T-helper 1 cell (primary cell): ENCODE data around the gene PLEKHH1.
"Not testable (repeated sequence)": the region's sequence is repeated elsewhere in the genome, so short reads cannot be mapped to it uniquely, and the experiment has no call there.

Experiments used
- DNase-seq, 5 donors: peaks; one replicate each; pipeline ENCODE4 v3.0.0-alpha.2; 2012 to 2020

Gene PLEKHH1

GRCh38 chr14:67536087-67536486 is 3.0 kb downstream of the PLEKHH1 start:
- no peak for DNase-seq

GRCh38 chr14:67537736-67538135 is 4.6 kb downstream of the PLEKHH1 start:
- no peak for DNase-seq

DNA sequence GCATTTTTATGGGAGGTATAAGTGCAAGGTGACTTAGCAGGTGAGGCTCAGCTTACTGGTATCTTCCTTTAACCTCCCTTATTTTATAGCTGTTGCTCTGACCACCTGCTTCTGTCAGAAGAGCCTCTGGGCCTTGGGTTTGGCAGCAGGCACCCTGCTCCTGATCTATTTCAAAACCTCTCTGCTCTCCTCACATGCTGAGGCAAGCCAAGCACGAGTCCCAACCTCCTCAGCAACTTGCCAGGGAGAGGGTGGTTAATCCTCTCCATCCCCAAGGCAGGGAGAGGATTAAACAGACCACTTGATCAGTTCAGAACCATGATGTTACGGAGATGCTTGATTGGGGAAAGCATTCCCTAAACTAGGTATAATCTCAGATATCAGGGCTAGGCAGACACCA is 5.4 kb downstream of the PLEKHH1 start:
- DNase-seq, result no peak

DNA sequence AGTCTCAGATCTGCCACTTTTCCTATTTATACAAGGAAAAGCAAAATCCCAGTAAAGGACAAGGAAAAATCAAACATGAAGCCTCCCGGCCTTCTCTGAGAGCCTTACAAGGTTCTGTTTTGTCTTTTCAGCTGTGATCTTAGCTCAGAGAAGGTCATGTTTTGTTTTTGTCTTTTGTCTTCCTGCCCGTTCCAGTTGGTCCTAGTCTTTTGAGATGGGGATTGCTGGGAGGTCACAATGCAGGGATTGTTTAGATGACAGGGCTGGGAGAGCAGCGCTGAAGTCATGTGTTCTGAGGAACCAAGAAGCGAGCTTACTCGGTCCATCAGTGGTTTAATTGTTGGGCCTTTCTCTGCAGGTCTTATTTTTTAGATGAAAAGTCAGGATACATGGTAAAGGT is 6.0 kb downstream of the PLEKHH1 start:
- no peak for DNase-seq

DNA sequence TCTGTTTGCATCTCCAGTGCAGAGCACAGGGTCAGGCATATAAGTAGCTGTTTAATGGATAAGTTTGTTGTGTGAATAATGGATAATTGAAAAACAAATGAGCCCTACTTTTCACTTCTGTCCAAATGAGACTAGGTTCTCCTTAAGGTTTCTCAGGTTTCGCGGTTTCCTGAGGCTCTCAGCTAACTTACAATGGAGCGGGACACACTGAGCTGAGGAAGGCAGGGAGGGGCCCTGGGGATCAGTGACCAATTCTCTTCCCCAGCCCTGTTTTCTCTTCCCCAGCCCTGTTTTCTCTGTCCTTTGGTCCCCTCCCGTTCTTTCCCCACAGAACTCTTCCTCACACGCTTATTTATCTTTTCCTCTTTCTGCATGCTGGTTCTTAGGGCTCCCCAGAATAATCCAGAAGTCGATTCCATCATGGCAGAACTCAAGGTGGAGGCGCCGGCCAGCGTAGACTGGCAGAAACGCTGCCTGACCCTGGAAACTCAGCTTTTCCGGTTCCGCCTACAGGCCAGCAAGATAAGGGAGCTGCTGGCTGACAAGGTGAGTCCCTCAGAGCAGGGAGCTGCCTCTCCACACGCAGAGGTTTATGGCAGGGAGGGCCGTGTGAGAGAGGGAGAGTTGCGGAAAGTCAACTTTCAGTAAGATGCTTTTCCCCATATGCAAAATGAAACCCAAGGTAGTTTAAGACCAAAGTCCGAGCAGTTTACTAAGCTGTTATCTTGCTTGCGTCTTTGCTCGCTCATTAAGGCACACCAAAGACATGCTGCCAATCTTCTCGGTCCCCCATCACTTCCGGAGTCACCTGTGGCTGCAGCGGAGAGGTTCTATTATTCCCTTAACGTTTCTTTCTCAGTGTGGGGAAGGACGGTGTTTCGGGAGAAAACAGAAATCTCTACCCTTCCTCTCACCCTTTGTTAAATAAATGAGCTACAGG is 8.6 kb downstream of the PLEKHH1 start:
- DNase-seq, result no peak

DNA sequence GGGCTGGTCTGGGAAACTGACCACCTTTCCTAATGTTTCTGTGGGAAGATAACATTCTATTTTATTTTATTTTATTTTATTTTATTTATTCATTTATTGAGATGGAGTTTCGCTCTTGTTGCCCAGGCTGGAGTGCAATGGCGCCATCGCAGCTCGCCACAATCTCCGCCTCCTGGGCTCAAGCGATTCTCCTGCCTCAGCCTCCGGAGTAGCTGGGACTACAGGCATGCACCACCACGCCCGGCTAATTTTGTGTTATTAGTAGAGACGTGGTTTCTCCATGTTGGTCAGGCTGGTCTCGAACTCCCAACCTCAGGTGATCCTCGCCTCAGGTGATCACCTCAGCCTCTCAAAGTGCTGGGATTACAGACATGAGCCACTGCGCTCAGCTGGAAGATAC is 9.5 kb downstream of the PLEKHH1 start:
- not testable (repeated sequence) for DNase-seq

DNA sequence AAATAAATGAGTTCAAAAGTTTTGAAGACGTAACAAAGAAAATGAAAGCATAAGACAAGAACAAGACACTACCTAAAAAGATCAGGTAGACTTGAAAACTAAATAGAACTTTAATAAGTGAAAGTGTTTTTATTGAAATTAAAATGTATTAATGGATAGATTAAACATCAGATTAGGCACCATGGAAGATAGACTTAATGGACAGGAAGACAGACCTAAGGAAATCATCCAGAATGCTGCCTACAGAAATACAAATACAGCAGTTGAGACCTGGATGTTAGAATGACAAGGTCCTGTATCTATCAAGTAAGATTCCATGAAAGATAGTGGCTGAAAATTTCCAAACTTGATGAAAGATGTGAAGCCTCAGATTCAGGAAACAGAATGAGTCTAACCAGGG is 11.5 kb downstream of the PLEKHH1 start:
- no peak for DNase-seq

DNA sequence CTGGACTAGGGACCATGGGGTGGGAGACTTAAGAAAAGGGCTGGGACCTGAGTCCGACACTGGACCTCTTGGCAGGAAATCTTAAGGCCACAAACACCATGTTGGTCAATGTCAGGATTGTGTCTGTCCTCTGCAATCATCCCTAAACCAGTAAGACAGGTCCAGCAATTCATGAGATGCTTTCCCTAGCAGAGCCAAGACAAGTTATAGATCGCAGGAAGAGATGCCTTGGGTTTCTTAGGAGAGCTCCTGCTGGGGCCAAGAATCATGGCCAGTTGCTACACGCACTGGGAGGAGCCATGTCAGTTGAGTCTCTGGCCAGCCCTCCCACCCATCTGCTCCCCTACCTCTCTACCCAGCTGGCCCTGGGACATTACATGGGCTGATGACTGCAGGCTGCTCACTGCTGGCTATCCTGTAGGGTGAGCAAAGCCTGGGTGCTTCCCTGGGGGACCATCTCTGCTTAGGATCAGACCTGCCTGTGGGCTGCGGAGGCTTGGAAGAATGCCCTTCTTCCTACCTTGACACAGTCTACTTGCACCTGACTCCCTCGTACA is 14.2 kb downstream of the PLEKHH1 start:
- no peak for DNase-seq

- DNase-seq, result no peak
Observed at GRCh38 chr14:67549734-67550133, 16.6 kb downstream of the PLEKHH1 start.

GRCh38 chr14:67551123-67551522 is 18.0 kb downstream of the PLEKHH1 start:
- DNase-seq, result no peak

- no peak for DNase-seq
Observed at GRCh38 chr14:67551940-67552339, 18.9 kb downstream of the PLEKHH1 start.

- no peak for DNase-seq
Observed at GRCh38 chr14:67553547-67553946, 20.5 kb downstream of the PLEKHH1 start.

DNA sequence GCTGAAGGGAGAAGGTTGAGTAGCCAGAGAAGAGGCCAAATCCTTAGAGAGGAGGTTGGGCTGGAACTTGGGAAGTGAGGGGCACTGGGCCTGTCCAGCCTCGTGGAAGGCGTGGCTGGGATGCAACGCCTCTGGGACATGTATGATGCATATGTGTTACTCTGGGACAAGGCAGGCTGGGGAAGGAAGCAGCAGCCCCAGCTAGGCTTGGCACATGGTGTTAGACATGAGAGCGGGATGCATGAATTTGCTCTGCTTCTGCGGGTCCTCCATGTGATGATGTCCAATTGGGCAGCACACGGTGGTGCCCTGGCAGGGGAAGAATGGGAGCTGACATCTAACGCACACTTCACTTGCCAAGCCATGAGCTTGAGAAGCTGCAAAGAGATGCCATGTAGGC is 21.3 kb downstream of the PLEKHH1 start:
- no peak for DNase-seq

DNA sequence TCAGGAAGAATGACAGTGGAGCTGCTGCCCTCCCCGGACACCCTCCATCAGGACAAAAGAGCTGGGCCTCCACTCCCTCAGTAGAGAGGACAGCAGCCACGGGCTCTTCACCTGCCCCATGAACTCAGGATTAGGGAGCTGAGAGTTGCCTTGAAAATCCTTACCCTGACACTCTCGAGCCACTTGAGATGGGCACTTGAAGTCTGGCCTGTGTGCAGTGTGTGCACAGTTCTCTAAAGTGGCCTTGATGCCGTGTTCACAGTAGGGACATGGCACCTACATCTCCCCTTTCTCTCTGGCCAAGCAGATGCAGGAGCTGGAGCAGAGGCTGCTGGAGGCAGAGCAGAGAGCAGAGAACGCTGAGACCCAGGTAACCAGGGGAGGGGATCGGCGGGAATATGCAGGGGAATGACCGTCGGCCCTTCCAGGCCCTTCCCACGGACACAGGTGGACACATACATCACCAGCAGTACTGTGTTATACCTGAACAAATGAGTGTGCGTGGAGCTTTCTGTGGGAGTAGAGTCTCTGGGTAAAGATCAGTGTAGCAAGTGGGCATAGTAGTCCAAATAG is 22.5 kb downstream of the PLEKHH1 start:
- no peak for DNase-seq

DNA sequence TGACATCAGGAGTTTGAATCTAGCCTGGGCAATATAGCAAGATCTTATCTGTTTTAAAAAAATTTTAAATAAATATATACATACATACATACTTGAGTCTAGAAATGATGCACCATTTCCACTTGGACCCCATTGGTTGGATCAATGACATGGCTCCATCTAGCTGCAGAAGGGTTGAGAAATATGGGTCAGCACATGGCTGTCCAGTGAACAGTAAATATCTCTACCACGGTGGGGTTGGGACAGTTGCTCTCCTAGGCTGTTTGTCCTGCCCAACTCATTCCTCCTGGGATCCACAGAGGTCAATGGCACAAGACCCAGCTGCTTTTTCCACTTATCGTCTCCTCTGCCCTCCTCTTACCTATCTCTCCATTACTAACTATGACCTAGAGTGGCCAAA is 23.6 kb downstream of the PLEKHH1 start:
- no peak for DNase-seq

GRCh38 chr14:67557118-67557517 is 24.0 kb downstream of the PLEKHH1 start:
- DNase-seq, result no peak

DNA sequence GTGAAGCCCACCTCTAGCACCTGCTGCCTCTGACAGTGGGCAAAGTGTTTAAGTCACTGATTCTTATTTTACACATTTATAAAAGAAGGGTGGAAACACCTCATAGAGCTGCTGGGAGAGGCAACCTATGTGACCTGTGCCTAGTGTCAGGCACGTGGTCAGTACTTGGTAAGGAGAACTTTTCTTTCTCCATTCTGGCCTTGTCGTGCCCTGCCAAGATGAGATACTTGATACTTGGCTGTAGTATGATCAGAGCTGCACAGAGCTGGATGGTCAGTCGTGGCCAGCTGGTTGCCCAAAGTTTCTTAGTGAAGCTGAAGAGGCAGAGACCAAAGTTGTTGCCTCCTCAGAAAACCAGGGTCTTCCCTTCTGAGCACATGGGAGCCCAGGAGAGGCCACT is 24.6 kb downstream of the PLEKHH1 start:
- DNase-seq, result no peak

DNA sequence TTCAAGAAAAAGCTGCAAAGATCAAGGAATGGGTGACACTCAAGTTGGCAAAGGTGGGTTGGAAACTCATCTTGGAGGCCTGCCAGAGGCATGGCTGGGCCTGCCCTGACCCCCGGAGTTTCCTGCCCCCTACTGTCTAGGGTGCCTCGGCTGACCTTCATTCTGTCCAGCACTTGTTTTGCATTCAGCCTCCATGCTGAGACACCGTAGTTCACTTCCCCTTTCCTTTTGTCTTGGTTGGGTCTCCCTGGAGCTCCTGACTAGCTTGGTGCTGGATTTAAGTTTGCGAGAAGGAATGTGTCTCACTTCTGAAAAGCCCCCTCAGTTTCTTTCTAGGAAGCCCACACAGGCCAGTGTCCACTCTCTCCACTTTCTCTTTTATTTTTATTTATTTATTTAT is 26.5 kb downstream of the PLEKHH1 start:
- no peak for DNase-seq

DNA sequence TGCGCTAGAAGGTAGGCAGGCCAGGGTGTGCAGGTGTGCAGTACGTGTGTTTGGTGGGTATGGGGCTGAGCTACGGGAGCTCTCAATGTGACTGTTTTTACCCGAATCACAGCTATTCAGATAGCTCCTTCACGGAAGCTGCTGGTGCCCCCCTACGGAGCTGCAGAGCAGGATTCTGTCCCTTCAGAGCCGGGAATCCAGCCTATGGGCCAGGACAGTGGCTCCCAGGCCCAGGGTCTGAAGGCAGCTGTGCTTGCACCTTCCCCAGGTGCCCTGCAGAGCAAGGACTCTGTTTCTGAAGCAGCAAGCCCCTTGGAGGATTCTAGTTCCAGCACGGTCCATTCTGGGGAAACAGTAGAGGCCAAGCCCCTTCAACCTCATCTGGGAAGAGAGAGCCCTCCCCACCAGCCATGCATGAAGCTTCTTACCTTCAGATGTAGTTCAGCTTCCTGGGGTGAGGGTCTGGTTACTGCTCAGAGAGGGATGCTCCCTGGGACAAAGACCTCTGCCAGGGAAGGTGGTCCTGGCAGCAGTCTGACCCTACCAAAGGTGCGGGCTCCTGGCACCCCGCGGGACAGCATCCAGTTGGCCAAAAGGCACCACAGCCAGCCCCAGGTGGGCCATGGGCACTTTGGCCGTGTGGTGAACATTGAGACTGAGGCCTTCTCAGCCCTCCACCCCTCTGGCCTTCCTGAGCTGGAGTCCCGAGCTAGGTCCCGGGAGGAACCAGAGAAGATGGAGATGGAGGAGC is 29.1 kb downstream of the PLEKHH1 start:
- no peak for DNase-seq

DNA sequence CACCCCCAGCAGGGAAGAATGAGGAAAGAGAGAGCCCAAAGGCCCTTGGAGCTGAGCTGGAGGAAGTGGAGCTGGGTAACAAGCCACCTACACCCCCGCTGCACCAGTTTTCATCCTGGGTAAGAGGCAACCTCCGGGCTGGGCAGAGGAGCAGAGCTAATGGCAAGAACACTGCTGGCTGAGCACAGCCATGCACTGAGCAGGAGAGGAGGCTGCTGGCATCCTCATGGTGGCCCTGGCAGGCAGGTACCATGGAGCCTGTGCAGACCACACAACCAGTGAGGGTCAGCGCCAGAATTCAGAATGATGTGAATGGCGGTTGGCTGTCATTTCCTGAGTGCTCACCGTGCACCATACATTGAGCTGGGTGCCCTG is 29.7 kb downstream of the PLEKHH1 start:
- no peak for DNase-seq

DNA sequence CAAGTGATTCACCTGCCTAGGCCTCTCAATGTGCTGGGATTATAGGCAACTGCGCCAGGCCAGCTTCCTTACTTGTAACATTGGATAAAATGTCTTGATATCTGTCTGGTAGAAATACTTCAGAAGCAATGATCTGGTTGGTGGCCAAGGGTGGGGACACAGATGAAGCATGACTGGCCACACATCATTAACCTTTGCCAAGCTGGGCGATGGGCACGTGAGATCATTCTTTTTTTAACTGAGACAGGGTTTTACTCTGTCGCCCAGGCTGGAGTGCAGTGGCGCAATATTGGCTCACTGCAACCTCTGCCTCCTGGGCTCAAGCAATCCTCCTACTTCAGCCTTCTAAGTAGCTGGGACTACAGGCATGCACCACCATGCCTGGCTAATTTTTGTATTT is 31.1 kb downstream of the PLEKHH1 start:
- DNase-seq, result no peak

DNA sequence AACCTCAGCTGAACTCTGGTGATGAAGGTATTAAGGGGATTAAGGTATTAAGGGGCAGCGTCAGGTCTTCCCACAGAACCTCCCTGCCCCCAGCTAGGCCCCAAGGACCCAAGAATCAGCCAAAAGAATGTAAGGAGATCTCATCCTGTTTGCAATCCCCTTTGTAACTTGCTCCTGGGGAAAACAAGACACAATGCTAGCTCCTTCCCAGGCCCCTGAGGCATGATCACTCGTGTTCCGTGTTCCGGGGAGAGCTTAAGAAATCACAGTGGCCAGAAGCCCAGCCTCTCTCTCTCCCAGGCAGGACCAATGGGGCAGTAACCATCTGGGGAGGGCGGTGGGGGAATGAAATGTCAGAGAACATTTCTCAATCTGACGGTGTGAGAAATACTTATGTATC is 33.8 kb downstream of the PLEKHH1 start:
- DNase-seq, result no peak

- no peak for DNase-seq
Observed at GRCh38 chr14:67567654-67568053, 34.6 kb downstream of the PLEKHH1 start.
